CD4-positive, alpha-beta T cell treated with Interferon gamma for 1 hour (primary cell): ENCODE measurements around the gene DYNC2LI1.

Source experiments
- DNase-seq: peaks from one replicate; pipeline ENCODE4 v3.0.0-alpha.2; 2020

DYNC2LI1 gene

GRCh38 chr2:43764086-43764705 lies 9.6 kb upstream of the DYNC2LI1 start:
- no peak for DNase-seq

- no peak for DNase-seq
These were observed 7.8 kb upstream of the DYNC2LI1 start for GRCh38 chr2:43766006-43766405.

- no peak for DNase-seq
These were observed 778 bp downstream of the DYNC2LI1 start for GRCh38 chr2:43774617-43775016.

- no peak for DNase-seq
These were observed 2.5 kb downstream of the DYNC2LI1 start for GRCh38 chr2:43776324-43776723.

GRCh38 chr2:43777306-43777926 lies 3.6 kb downstream of the DYNC2LI1 start:
- DNase-seq: no peak

- no peak for DNase-seq
These were observed 4.4 kb downstream of the DYNC2LI1 start for GRCh38 chr2:43778233-43778632.

- no peak for DNase-seq
These were observed 14.1 kb downstream of the DYNC2LI1 start for GRCh38 chr2:43787895-43788294.

GRCh38 chr2:43788646-43789045 lies 14.8 kb downstream of the DYNC2LI1 start:
- no peak for DNase-seq

- DNase-seq: no peak
These were observed 16.3 kb downstream of the DYNC2LI1 start for GRCh38 chr2:43790147-43790546.

GRCh38 chr2:43791035-43791765 lies 17.4 kb downstream of the DYNC2LI1 start:
- DNase-seq: no peak

GRCh38 chr2:43792653-43793052 lies 18.8 kb downstream of the DYNC2LI1 start:
- no peak for DNase-seq

GRCh38 chr2:43794956-43795355 lies 21.1 kb downstream of the DYNC2LI1 start:
- no peak for DNase-seq

GRCh38 chr2:43796206-43796605 lies 22.4 kb downstream of the DYNC2LI1 start:
- no peak for DNase-seq

- no peak for DNase-seq
These were observed 24.5 kb downstream of the DYNC2LI1 start for GRCh38 chr2:43798300-43798699.

GRCh38 chr2:43800894-43801293 lies 27.1 kb downstream of the DYNC2LI1 start:
- no peak for DNase-seq

GRCh38 chr2:43802135-43802534 lies 28.3 kb downstream of the DYNC2LI1 start:
- no peak for DNase-seq

GRCh38 chr2:43803113-43803512 lies 29.3 kb downstream of the DYNC2LI1 start:
- no peak for DNase-seq

- no peak for DNase-seq
These were observed 32.8 kb downstream of the DYNC2LI1 start for GRCh38 chr2:43806719-43807031.

- DNase-seq: no peak
These were observed 36.6 kb downstream of the DYNC2LI1 start for GRCh38 chr2:43810452-43810851.

- no peak for DNase-seq
These were observed 37.0 kb downstream of the DYNC2LI1 start for GRCh38 chr2:43810888-43811287.

- no peak for DNase-seq
These were observed 38.2 kb downstream of the DYNC2LI1 start for GRCh38 chr2:43812006-43812405.

- no peak for DNase-seq
These were observed 39.1 kb downstream of the DYNC2LI1 start for GRCh38 chr2:43812947-43813346.

GRCh38 chr2:43814711-43815110 lies 40.9 kb downstream of the DYNC2LI1 start:
- DNase-seq: no peak

- peak; percentile 16 for DNase-seq
These were observed 44.9 kb downstream of the DYNC2LI1 start for GRCh38 chr2:43818761-43819160.
